HCT116 (cell line): Measurements from ENCODE around the gene TBCD. TPM values are rescaled to one million over a fixed set of nuclear protein-coding genes. Genes with fewer than 3 reads are reported as not detected.

Experiments used
- ATAC-seq: fragments of 200-7000 bp; cut with Tn5 transposase; 2 replicates; pipeline ENCODE4 v1.9.1; 2020; ENCODE audit warnings: mild to moderate bottlenecking, moderate library complexity
- BruUV-seq: library from RNA; stranded (reverse); fragments of 400-500 nt; replicated peaks from 2 replicates; lab custom pipeline; 2021; lab: Mats Ljungman, UMichigan
- CTCF ChIA-PET: fragments of 300-600 bp; sonication (Branson Sonifier 250); formaldehyde crosslinking; loops from one replicate; lab custom pipeline; 2021; ENCODE audit warnings: antibody characterized with exemption; lab: Charles Lee
- POLR2A ChIA-PET: fragments of 300-600, 350-600 bp; sonication (Branson Sonifier 250); formaldehyde crosslinking; loops from one replicate; lab custom pipeline; 2021; ENCODE audit warnings: antibody characterized with exemption; lab: Charles Lee
- RAD21 ChIA-PET, 2 experiments: fragments of 300-600 bp; sonication (Branson Sonifier 250); formaldehyde crosslinking; loops; one replicate each; lab custom pipeline; 2023; ENCODE audit warnings: low total read pairs in 2 of 2; ENCODE audit not compliant: uncharacterized antibody in 2 of 2, unreplicated experiment in 2 of 2, low non-redundant PET in 1 of 2; lab: Charles Lee
- DNase-seq: peaks from one replicate; pipeline ENCODE4 v3.0.0-alpha.2; 2010; ENCODE audit warnings: low read depth, low spot score
- H2AFZ ChIP-seq: fragments of 200-600 bp; shearing (Covaris generic), sonication (generic); 2 replicates; pipeline ENCODE4 v1.6.1; 2017; ENCODE audit warnings: low read depth, mixed run types, mixed read lengths, antibody characterized with exemption, low read length; ENCODE audit not compliant: poor library complexity, severe bottlenecking
- H3K27ac ChIP-seq: 2 replicates; pipeline ENCODE4 v1.5.1; 2012; ENCODE audit warnings: low read depth, low read length
- H3K27me3 ChIP-seq: fragments of 200-600 bp; sonication (generic); 2 replicates; pipeline ENCODE4 v1.6.1; 2016; ENCODE audit warnings: mixed run types, low read length, mixed read lengths; ENCODE audit not compliant: insufficient read depth
- H3K36me3 ChIP-seq, 2 experiments: fragments of 200-500 bp in 1 of 2; fragments of 200-600 bp in 1 of 2; sonication (Bioruptor generic) in 1 of 2; sonication (generic) in 1 of 2; 2 replicates each; pipeline versions ENCODE4 v1.5.1 to v1.6.1; 2014 to 2016; ENCODE audit warnings: low read length in 2 of 2, inconsistent platforms in 1 of 2, mixed read lengths in 1 of 2, mixed run types in 1 of 2; ENCODE audit not compliant: insufficient read depth in 2 of 2, control insufficient read depth in 1 of 2
- H3K4me1 ChIP-seq, 2 experiments: fragments of 200-600 bp in 1 of 2; sonication (generic) in 1 of 2; 2 replicates each; pipeline versions ENCODE4 v1.5.1 to v1.6.1; 2012 to 2017; ENCODE audit warnings: low read length in 2 of 2, inconsistent platforms in 1 of 2, mild to moderate bottlenecking in 1 of 2, mixed read lengths in 1 of 2, mixed run types in 1 of 2, moderate library complexity in 1 of 2; ENCODE audit not compliant: insufficient read depth in 2 of 2, control insufficient read depth in 1 of 2
- H3K4me2 ChIP-seq: fragments of 200-600 bp; sonication (generic); 2 replicates; pipeline ENCODE4 v1.6.1; 2017; ENCODE audit warnings: mixed run types, low read length, mixed read lengths
- H3K4me3 ChIP-seq, 2 experiments: fragments of 200-600 bp in 1 of 2; sonication (generic) in 1 of 2; replicated peaks in 1 of 2; 2 replicates each; pipeline ENCODE4 v1.5.1; 2011 to 2016; ENCODE audit warnings: low read length in 2 of 2, control low read depth in 1 of 2, low read depth in 1 of 2, mild to moderate bottlenecking in 1 of 2, mixed read lengths in 1 of 2, mixed run types in 1 of 2
- H3K79me2 ChIP-seq: fragments of 200-600 bp; sonication (generic); 2 replicates; pipeline ENCODE4 v1.6.1; 2017; ENCODE audit warnings: mild to moderate bottlenecking, mixed run types, low read length, moderate library complexity, mixed read lengths; ENCODE audit not compliant: insufficient read depth
- H3K9ac ChIP-seq: fragments of 200-600 bp; sonication (generic); 2 replicates; pipeline ENCODE4 v1.6.1; 2016; ENCODE audit warnings: low read length, mixed read lengths
- H3K9me2 ChIP-seq: fragments of 200-600 bp; sonication (generic), shearing (Covaris generic); 2 replicates; pipeline ENCODE4 v1.6.1; 2017; ENCODE audit warnings: mixed run types, mild to moderate bottlenecking, moderate library complexity; ENCODE audit not compliant: insufficient read depth
- H3K9me3 ChIP-seq, 2 experiments: fragments of 200-500 bp in 1 of 2; fragments of 200-600 bp in 1 of 2; sonication (Bioruptor generic) in 1 of 2; sonication (generic) in 1 of 2; 2 replicates each; pipeline ENCODE4 v1.6.1; 2014 to 2017; ENCODE audit warnings: low read length in 2 of 2, mixed read lengths in 2 of 2, inconsistent platforms in 1 of 2, low read depth in 1 of 2, mild to moderate bottlenecking in 1 of 2, mixed run types in 1 of 2, moderate library complexity in 1 of 2; ENCODE audit not compliant: control insufficient read depth in 1 of 2, insufficient read depth in 1 of 2
- H4K20me1 ChIP-seq: fragments of 200-600 bp; sonication (generic), shearing (Covaris generic); 2 replicates; pipeline ENCODE4 v1.6.1; 2017; ENCODE audit warnings: mixed run types, mild to moderate bottlenecking, moderate library complexity; ENCODE audit not compliant: insufficient read depth
- CTCF ChIP-seq, 3 experiments: fragments of 200-600 bp in 1 of 3; sonication (generic) in 1 of 3; IDR thresholded peaks in 2 of 3; conservative IDR thresholded peaks in 1 of 3; 2 replicates each; pipeline ENCODE4 v1.5.1; 2012 to 2017; ENCODE audit warnings: low read depth in 2 of 3, low read length in 2 of 3, antibody characterized with exemption in 1 of 3, borderline replicate concordance in 1 of 3, control low read depth in 1 of 3, mild to moderate bottlenecking in 1 of 3, mixed read lengths in 1 of 3, mixed run types in 1 of 3, moderate library complexity in 1 of 3; ENCODE audit not compliant: insufficient read depth in 1 of 3
- EZH2phosphoT487 ChIP-seq: fragments of 200-600 bp; IDR thresholded peaks from 2 replicates; pipeline ENCODE4 v1.6.1; 2018; ENCODE audit warnings: antibody characterized with exemption, borderline replicate concordance
- POLR2AphosphoS5 ChIP-seq: IDR thresholded peaks from 2 replicates; pipeline ENCODE4 v1.6.1; 2011; ENCODE audit warnings: mild to moderate bottlenecking, low read depth, low read length, moderate library complexity
- REST ChIP-seq: IDR thresholded peaks from 2 replicates; pipeline ENCODE4 v1.6.1; 2012; ENCODE audit warnings: low read depth
- TCF7L2 ChIP-seq: IDR thresholded peaks from 2 replicates; pipeline ENCODE4 v1.7.0; 2011; ENCODE audit warnings: borderline replicate concordance, inconsistent platforms; ENCODE audit not compliant: insufficient read depth, insufficient read length; ENCODE audit errors: extremely low read depth
- intact Hi-C: fragments of 100-400 bp; cut with micrococcal nuclease; formaldehyde crosslinking; loops from 2 replicates; pipeline ENCODE4 v1.10.0; 2022
- total RNA-seq: library from RNA; stranded (reverse); gene quantifications from one replicate; pipeline ENCODE4 v1.2.1, GENCODE V29; 2021; ENCODE audit not compliant: unreplicated experiment
- TF ChIP-seq, protein P1 (sequence below): IDR thresholded peaks from 2 replicates; pipeline ENCODE4 v1.6.1; 2012

The TBCD gene
- total RNA-seq, 1 experiment from 2014 or later, result 152 TPM

- intact Hi-C loops, result no loop called here
- Histone ChIP-seq H3K27ac (no peak overlapping the region), H3K79me2 (peaks cover 9% of the 10 kb centered on the region; the same call in 1 of the 2 replicates), H3K27me3 (no peaks in the 10 kb centered on the region), H3K4me2 (no peak overlapping the region), H3K4me3 (no peak overlapping the region), H2AFZ (no peak overlapping the region), H3K9ac (no peak overlapping the region), H3K9me3 (peaks cover 16 to 19% of the 10 kb centered on the region in 2 experiments; a peak in 3 of 4 replicates), H4K20me1 (no peaks in the 10 kb centered on the region), H3K4me1 (no peaks in the 10 kb centered on the region), H3K9me2 (no peaks in the 10 kb centered on the region), H3K36me3 (peaks cover 6 to 56% of the 10 kb centered on the region in 2 experiments)
- no peak for TF ChIP-seq CTCF (IDR thresholded peaks at IDR 0.05 in 2 of 3, conservative IDR thresholded peaks at IDR 0.05 in 1 of 3; ENCODE audit: borderline replicate concordance in 1 of 3, insufficient read depth in 1 of 3, low read depth in 2 of 3, low read length in 2 of 3)
- no peak for TF ChIP-seq EZH2phosphoT487
- no peak for TF ChIP-seq TCF7L2
- TF ChIP-seq REST, result no peak
- TF ChIP-seq, protein P1, sequence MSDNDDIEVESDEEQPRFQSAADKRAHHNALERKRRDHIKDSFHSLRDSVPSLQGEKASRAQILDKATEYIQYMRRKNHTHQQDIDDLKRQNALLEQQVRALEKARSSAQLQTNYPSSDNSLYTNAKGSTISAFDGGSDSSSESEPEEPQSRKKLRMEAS, result no peak
- TF ChIP-seq POLR2AphosphoS5, result no peak
- RAD21 ChIA-PET, result no interaction called here
- POLR2A ChIA-PET, result interaction anchor here (0.7 kb wide), 1 partner anchor 113 kb away, joined by 3 read pairs; no protein-coding TSS in a partner anchor
- DNase-seq, result no peak
- CTCF ChIA-PET, result no interaction called here
- no TSS peak for BruUV-seq
- ATAC-seq, result no peak
Observed at GRCh38 chr17:82815790-82816305, 64.0 kb downstream of the TBCD start.
